HG02970 (cell line): ENCODE results near the gene NCMAP.
"Not testable (repeated sequence)": the region's sequence is repeated elsewhere in the genome, so short reads cannot be mapped to it uniquely, and the experiment has no call there.

Source experiments
- ATAC-seq: cut with Tn5 transposase; IDR thresholded peaks from one replicate; pipeline ENCODE4 v1.9.1; 2021; ENCODE audit warnings: mild to moderate bottlenecking, moderate library complexity, moderate number of reproducible peaks; ENCODE audit not compliant: unreplicated experiment, low FRiP score

The NCMAP gene

DNA sequence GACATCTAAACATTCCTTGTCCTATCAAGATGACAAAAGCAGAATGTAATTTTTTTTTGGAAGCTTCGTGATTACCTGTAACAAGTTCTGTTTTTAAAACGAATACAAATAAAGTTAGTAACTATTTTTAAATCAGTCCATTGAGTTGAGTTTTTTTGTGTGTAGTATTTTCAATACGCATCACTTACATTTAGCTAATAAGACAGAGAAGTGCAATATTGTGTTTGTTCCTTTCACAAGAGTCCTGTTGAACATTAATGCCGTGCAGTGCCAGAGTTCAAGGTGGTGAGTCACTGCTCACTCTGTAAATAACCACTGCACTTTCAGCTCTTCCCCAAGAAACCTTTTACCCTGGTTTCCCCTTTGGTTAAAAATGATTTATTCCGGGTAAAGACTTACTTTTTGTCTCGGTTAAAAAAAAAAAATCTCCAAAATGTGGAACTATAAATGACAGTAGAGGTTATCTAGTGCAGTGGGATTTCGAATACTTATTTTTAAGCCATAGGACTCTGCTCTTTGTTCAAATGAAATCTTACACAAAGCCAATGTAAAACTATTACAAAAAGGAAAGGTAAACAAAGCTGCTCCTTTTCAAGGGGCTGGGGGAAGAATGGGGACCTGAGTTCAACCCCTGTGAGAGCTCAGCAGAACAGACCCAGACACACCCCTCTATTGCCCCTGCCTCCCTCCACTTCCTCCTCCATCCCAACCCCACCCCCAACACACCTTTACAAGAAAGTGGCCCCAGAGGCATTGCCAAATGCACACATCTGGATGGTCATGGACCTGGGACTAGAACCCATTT is 14.8 kb upstream of the NCMAP start:
- no peak for ATAC-seq

DNA sequence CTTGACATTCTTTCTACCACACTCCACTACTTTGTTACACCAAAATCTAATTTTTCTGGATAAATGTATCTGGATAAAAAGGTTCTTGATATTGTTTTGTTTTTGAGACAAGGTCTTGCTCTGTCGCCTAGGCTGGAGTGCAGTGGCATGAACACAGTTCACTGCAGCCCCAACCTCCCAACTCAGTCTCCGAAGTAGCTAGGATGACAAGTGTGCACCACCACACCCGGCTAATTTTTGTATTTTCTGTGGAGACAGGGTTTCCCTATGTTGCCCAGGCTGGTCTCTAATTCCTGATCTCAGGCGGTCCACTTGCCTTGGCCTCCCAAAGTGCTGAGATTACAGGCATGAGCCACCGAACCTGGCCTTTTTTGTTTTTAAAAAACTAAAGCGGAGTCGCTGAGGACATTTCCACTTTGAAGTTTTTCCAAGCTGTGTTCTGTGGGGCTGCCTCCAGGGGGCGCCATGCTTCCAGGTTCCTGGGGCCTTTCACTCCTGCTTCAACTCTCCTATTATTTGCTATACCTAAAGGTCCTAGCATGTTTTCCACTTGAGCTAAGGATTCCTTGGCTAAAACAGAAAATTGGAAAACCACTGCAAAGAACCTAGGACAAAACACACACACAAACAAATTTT is 14.1 kb upstream of the NCMAP start:
- ATAC-seq = no peak

DNA sequence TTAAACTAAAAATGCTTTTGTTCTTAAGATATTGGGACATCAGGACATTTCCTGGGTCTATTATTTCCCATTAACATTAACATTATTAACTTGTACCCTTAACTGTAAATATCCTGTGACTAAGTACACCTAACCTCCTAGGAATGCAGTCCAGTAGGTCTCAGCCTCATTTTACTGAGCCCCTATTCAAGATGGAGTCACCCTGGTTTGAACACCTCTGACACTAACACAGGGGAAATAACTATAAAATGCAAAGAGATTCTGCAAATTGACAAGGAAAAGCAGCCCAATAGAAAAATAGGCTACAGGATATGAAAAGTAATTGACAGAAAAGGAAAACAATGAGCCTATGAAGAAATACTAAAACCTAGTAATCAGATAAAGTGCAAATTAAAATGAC is 11.6 kb upstream of the NCMAP start:
- no peak for ATAC-seq

- ATAC-seq = no peak
Measured at GRCh38 chr1:24545662-24546061, 10.2 kb upstream of the NCMAP start.

- no peak for ATAC-seq
Measured at GRCh38 chr1:24547195-24547594, 8.7 kb upstream of the NCMAP start.

GRCh38 chr1:24548070-24548469 is 7.8 kb upstream of the NCMAP start:
- no peak for ATAC-seq

DNA sequence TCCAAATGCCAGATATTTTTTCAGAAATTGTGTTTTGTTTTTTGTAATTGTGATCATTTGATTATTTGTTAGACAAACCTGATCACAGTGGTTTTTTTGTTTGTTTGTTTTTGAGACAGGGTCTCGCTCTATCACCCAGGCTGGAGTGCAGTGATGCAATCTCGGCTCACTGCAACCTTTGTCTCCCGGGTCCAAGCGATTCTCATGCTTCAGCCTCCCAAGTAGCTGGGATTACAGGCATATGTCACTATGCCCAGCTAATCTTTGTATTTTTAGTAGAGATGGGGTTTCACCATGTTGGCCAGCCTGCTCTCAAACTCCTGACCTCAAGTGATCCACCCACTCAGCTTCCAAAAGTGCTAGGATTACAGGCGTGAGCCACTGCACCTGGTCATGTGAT is 6.7 kb upstream of the NCMAP start:
- not testable (repeated sequence) for ATAC-seq

GRCh38 chr1:24551290-24551959 is 4.5 kb upstream of the NCMAP start:
- no peak for ATAC-seq

DNA sequence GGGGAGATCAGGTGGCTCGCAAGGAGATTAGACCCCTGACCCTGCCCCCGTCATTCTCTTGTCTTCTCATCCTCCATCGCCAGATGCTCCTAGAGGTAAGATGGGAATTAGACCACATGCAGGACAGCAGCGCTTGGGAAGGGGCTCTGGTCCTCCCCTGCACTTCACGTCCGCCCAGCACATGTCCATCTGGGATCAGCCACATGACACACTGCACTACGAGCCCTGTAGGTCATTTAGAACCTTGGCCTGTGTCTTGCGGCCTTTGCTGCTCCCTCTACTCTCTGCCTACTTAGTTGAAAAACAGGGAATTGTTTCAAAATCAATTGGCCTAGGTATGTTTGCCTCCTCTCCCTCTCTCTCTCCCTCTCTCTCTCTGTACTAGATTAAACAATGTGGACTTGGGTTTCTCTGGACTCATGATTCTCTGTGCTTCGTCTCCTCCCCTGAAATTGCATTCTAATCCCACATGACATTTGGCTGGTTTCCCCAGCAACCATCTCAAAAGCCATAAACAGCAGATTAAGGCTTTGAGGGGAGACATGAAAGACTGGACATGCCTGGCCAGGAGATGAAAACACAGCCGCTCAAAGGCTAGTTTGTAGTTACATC is 3.8 kb upstream of the NCMAP start:
- no peak for ATAC-seq

DNA sequence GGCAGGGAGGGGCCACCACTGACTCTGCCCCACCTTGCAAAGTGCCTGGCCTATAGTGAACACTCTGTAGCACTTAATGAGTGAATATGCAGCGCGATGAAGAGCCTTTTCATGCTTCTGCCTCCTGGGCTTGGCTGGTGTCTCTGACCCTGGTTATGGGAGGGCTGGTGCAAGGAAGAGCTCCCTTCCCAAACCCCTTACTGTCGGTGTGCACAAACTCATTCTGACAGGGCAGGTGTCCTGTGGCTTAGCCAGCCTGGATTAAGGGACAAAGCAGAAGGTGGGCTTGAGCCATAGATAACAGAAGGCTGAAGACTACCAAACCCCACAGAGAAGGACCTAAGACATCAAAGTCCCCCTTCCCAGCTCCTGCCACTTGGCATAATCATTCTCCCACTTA is 2.0 kb upstream of the NCMAP start:
- ATAC-seq = no peak

DNA sequence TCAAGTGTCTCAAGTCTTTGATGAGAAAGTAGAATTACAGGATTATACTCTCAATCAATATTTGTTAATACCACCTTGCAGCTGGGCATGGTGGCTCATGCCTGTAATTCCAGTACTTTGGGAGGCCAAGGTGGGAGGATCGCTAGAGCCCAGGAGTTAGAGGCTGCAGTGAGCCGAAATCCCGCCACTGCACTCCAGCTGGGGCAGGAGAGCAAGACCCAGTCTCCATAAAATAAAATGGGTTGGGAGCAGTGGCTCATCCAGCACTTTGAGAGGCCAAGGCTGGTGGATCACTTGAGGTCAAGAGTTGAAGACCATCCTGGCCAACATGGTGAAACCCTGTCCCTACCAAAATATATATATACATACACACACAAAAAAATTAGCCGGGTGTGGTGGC is 1.2 kb upstream of the NCMAP start:
- no peak for ATAC-seq

- ATAC-seq = no peak
Measured at GRCh38 chr1:24556414-24556795, 518 bp downstream of the NCMAP start.

DNA sequence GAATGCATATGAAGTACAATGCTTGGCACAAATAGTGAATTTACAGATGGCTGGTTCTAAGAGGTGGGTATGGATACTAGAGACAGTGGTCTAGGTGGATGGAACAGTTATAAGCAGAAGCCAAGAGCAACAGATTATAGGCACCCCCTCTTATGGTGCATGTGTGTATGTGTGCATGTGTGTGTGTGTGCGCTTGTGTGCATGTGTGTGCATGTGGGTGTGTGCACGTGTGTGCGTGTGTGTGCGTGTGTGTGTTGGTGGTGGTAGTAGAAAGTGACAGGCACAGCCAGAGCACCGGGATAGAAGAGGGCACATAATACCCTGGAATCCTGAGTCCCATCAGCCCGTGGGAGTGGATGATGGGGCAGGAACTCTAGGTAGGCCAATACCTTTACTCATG is 1.3 kb downstream of the NCMAP start:
- ATAC-seq = no peak

- ATAC-seq = no peak
Measured at GRCh38 chr1:24557711-24558131, 1.8 kb downstream of the NCMAP start.

- ATAC-seq = no peak
Measured at GRCh38 chr1:24558455-24558854, 2.6 kb downstream of the NCMAP start.

- no peak for ATAC-seq
Measured at GRCh38 chr1:24558902-24559791, 3.3 kb downstream of the NCMAP start.

DNA sequence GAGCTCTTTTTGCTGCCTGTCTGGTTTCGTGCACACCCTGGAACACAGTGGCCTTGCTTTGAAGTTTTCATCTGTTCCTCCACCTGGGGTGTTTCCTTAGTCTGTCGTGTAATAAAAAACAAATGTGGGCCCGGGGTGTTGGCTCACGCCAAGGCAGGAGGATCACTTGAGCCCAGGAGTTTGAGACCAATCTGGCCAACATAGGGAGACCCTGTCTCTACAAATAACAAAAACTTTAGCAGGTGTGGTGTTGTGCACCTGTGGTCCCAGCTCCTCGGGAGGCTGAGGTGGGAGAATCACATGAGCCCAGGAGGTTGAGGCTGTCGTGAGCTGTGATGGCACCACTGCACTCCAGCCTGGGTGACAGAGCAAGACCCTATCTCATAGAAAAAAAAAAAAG is 4.5 kb downstream of the NCMAP start:
- ATAC-seq = no peak

DNA sequence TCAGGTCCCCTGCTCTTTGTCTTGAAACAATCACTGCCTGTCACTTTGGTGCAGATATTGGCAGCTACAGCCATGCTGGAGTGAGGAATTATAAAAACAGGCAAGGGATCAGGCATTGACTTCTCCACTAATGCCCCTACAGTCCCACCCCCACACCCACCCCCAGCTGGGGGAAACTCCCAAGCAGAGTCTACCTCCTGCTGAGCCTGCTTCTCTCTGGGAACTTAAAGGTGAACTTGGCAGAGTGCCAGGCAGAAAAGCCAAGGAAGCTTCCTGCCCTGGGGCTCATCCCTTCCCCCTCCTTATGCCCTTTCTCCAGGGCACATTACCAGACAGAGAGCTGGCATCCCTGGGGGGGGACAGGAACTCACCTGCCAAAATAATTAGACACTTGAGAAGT is 6.7 kb downstream of the NCMAP start:
- no peak for ATAC-seq

- no peak for ATAC-seq
Measured at GRCh38 chr1:24564695-24565094, 8.8 kb downstream of the NCMAP start.

- ATAC-seq = no peak
Measured at GRCh38 chr1:24566236-24566867, 10.5 kb downstream of the NCMAP start.
